ENCODE results near the gene ERG28. TPM values are rescaled to one million over a fixed set of nuclear protein-coding genes. Genes with fewer than 3 reads are reported as not detected.

ERG28 gene
- total RNA-seq, 1 donor from 2014 or later: 35.0 TPM

DNA sequence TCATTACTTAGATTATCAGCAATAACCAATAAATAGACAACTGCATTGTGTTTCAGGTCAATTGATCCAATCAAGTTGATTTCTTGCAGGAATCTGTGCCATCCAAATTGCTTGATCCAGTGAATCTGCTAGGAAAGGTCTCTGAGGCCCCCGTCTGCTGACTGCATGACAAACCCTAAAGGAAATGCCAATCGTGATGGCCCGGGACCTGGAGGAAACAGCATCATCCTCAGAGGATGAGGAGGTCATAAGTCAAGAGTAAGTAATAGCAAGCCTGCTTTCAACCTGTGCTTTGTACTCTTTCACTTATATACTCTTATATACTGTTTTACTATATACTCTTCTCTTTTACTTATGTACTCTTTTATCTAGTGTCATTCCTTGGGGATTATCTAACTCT, 2.3 kb upstream of the ERG28 start:
- H3K4me1 Mint-ChIP-seq (ENCODE audit: unreplicated experiment): peaks cover 26% of the 10 kb centered on the region
- DNase-seq (ENCODE audit: low spot score): no peak
- peaks cover 8% of the 10 kb centered on the region for H3K27me3 Mint-ChIP-seq (ENCODE audit: unreplicated experiment)
- TF ChIP-seq, protein P1, sequence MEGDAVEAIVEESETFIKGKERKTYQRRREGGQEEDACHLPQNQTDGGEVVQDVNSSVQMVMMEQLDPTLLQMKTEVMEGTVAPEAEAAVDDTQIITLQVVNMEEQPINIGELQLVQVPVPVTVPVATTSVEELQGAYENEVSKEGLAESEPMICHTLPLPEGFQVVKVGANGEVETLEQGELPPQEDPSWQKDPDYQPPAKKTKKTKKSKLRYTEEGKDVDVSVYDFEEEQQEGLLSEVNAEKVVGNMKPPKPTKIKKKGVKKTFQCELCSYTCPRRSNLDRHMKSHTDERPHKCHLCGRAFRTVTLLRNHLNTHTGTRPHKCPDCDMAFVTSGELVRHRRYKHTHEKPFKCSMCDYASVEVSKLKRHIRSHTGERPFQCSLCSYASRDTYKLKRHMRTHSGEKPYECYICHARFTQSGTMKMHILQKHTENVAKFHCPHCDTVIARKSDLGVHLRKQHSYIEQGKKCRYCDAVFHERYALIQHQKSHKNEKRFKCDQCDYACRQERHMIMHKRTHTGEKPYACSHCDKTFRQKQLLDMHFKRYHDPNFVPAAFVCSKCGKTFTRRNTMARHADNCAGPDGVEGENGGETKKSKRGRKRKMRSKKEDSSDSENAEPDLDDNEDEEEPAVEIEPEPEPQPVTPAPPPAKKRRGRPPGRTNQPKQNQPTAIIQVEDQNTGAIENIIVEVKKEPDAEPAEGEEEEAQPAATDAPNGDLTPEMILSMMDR (IDR thresholded peaks at IDR 0.05; ENCODE audit: unreplicated experiment): no peak
- peak overlapping the region; percentile 77 for H3K4me3 Mint-ChIP-seq (ENCODE audit: unreplicated experiment)
- H3K27ac Mint-ChIP-seq (ENCODE audit: unreplicated experiment): peak overlapping the region; percentile 92
- peaks cover 3% of the 10 kb centered on the region for H3K36me3 Mint-ChIP-seq (ENCODE audit: low read depth, unreplicated experiment)
- H3K9me3 Mint-ChIP-seq (ENCODE audit: unreplicated experiment): no peaks in the 10 kb centered on the region

DNA sequence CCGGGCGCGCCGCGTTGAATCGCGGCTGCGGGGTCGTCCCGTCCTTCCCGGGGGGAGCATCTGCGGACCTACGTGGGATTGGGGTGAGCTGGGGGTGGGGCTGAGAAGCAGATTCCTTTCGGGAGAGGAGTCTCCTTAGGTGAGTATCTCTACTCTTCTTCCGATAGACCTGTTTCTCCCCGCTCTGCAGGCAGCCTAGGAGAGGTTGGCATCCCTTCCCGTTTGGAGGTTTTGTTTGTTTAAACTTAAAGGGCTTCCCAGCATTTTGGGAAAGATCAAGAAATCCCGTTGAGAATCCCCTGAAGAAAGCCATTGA, 781 bp upstream of the ERG28 start:
- Mint-ChIP-seq H3K4me3 (ENCODE audit: unreplicated experiment) (peak overlapping the region; percentile 100), H3K9me3 (ENCODE audit: unreplicated experiment) (no peaks in the 10 kb centered on the region), H3K36me3 (ENCODE audit: low read depth, unreplicated experiment) (peaks cover 5% of the 10 kb centered on the region), H3K27ac (ENCODE audit: unreplicated experiment) (peak overlapping the region; percentile 97), H3K4me1 (ENCODE audit: unreplicated experiment) (peaks cover 36% of the 10 kb centered on the region), H3K27me3 (ENCODE audit: unreplicated experiment) (peaks cover 6% of the 10 kb centered on the region)
- DNase-seq (ENCODE audit: low spot score): no peak
- TF ChIP-seq, protein P1 (IDR thresholded peaks at IDR 0.05; ENCODE audit: unreplicated experiment): no peak

DNA sequence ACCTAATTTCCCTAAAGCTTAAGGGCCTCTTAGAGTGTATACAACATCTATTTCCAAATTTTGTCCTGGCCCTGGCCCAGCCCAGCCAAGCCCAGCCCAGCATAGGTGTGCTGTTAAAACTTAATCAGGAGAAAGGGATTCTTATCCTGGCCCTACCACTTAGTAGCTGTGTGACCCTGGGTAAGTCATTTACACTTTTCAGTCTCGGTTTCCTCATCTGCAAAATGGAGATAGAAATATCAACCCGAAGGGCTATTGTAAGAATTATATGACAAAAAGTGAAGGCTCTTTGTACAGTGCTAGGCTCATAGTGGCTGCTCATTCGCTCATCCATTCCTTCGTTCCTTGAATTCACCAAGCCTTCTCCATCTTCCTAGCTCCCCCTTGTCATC, 442 bp downstream of the ERG28 start:
- DNase-seq (ENCODE audit: low spot score): no peak
- H3K4me1 Mint-ChIP-seq (ENCODE audit: unreplicated experiment): peaks cover 40% of the 10 kb centered on the region
- no peaks in the 10 kb centered on the region for H3K9me3 Mint-ChIP-seq (ENCODE audit: unreplicated experiment)
- H3K36me3 Mint-ChIP-seq (ENCODE audit: low read depth, unreplicated experiment): peaks cover 11% of the 10 kb centered on the region
- H3K27ac Mint-ChIP-seq (ENCODE audit: unreplicated experiment): peak overlapping the region; percentile 97
- H3K4me3 Mint-ChIP-seq (ENCODE audit: unreplicated experiment): peak overlapping the region; percentile 100
- TF ChIP-seq, protein P1 (IDR thresholded peaks at IDR 0.05; ENCODE audit: unreplicated experiment): no peak
- peaks cover 6% of the 10 kb centered on the region for H3K27me3 Mint-ChIP-seq (ENCODE audit: unreplicated experiment)

DNA sequence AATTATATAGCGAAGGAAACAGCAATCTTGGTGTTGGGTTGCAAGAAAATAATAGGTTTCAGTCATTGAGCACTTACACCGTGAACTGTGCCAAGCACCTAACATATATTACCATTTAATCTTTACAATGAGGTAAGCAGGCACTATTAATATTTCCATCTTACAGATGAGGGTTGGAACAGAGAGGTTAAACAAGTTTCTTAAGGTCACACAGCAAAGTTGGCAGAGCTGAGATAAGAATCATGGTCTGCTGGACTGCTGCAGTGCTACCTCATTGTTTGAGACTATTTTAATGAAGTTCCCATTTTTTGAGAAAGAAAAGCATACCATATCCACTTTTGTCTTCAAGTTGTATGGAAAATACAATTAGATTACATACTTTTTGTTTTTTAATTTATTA, 1.7 kb downstream of the ERG28 start:
- H3K27ac Mint-ChIP-seq (ENCODE audit: unreplicated experiment): no peak overlapping the region
- H3K4me1 Mint-ChIP-seq (ENCODE audit: unreplicated experiment): peaks cover 40% of the 10 kb centered on the region
- no peak overlapping the region for H3K4me3 Mint-ChIP-seq (ENCODE audit: unreplicated experiment)
- H3K27me3 Mint-ChIP-seq (ENCODE audit: unreplicated experiment): peaks cover 6% of the 10 kb centered on the region
- peaks cover 12% of the 10 kb centered on the region for H3K36me3 Mint-ChIP-seq (ENCODE audit: low read depth, unreplicated experiment)
- no peaks in the 10 kb centered on the region for H3K9me3 Mint-ChIP-seq (ENCODE audit: unreplicated experiment)
- TF ChIP-seq, protein P1 (IDR thresholded peaks at IDR 0.05; ENCODE audit: unreplicated experiment): no peak
- DNase-seq (ENCODE audit: low spot score): no peak

DNA sequence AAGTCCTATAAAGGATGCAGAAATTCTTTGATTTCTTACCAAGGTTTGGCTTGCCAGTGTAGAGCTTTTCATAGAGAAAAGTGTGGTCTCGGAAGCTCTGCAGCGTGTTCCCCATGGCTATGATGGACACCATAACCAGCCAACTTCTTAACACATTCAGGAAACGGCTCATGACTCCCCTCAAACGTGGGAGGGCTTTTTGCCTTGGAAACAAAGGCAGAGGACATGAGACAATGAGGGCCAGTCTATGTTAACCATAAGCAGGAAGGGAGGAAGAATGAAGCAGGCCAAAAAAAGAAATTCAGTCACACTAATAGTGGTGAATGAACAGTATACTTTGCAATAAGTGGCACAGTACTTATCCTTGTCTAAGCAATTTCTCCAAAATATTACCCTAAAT, 3.3 kb downstream of the ERG28 start:
- TF ChIP-seq, protein P1 (IDR thresholded peaks at IDR 0.05; ENCODE audit: unreplicated experiment): no peak
- Mint-ChIP-seq H3K4me3 (ENCODE audit: unreplicated experiment) (peak overlapping the region; percentile 34), H3K9me3 (ENCODE audit: unreplicated experiment) (no peaks in the 10 kb centered on the region), H3K36me3 (ENCODE audit: low read depth, unreplicated experiment) (peaks cover 12% of the 10 kb centered on the region), H3K4me1 (ENCODE audit: unreplicated experiment) (peaks cover 36% of the 10 kb centered on the region), H3K27ac (ENCODE audit: unreplicated experiment) (peak overlapping the region; percentile 96), H3K27me3 (ENCODE audit: unreplicated experiment) (peaks cover 6% of the 10 kb centered on the region)
- DNase-seq (ENCODE audit: low spot score): no peak

Data from endothelial cell (in vitro differentiated cells).